PFSK-1 (cell line): ENCODE data around the gene OSBPL9.

Source experiments
- POLR2AphosphoS5 ChIP-seq: IDR thresholded peaks from 2 replicates; pipeline ENCODE4 v1.6.1; 2012; ENCODE audit warnings: low read depth, mild to moderate bottlenecking, control low read depth, low read length, moderate library complexity
- SIN3A ChIP-seq: IDR thresholded peaks from 2 replicates; pipeline ENCODE4 v1.6.1; 2012; ENCODE audit warnings: mild to moderate bottlenecking, low read length, moderate library complexity, borderline replicate concordance; ENCODE audit not compliant: insufficient read depth
- TAF1 ChIP-seq: IDR thresholded peaks from 2 replicates; pipeline ENCODE4 v1.6.1; 2012; ENCODE audit warnings: low read length, control low read depth, borderline replicate concordance; ENCODE audit not compliant: insufficient read depth
- TF ChIP-seq, protein P1 (sequence below), 2 experiments: IDR thresholded peaks; 2 replicates each; pipeline versions ENCODE4 v1.6.1 to v1.8.0; 2011 to 2012; ENCODE audit warnings: low read depth in 2 of 2, low read length in 2 of 2, control low read depth in 1 of 2, inconsistent platforms in 1 of 2, mild to moderate bottlenecking in 1 of 2, moderate library complexity in 1 of 2; ENCODE audit not compliant: insufficient read depth in 1 of 2

- TF ChIP-seq POLR2AphosphoS5 (no peak), SIN3A (no peak), TAF1 (no peak)
- TF ChIP-seq, protein P1, sequence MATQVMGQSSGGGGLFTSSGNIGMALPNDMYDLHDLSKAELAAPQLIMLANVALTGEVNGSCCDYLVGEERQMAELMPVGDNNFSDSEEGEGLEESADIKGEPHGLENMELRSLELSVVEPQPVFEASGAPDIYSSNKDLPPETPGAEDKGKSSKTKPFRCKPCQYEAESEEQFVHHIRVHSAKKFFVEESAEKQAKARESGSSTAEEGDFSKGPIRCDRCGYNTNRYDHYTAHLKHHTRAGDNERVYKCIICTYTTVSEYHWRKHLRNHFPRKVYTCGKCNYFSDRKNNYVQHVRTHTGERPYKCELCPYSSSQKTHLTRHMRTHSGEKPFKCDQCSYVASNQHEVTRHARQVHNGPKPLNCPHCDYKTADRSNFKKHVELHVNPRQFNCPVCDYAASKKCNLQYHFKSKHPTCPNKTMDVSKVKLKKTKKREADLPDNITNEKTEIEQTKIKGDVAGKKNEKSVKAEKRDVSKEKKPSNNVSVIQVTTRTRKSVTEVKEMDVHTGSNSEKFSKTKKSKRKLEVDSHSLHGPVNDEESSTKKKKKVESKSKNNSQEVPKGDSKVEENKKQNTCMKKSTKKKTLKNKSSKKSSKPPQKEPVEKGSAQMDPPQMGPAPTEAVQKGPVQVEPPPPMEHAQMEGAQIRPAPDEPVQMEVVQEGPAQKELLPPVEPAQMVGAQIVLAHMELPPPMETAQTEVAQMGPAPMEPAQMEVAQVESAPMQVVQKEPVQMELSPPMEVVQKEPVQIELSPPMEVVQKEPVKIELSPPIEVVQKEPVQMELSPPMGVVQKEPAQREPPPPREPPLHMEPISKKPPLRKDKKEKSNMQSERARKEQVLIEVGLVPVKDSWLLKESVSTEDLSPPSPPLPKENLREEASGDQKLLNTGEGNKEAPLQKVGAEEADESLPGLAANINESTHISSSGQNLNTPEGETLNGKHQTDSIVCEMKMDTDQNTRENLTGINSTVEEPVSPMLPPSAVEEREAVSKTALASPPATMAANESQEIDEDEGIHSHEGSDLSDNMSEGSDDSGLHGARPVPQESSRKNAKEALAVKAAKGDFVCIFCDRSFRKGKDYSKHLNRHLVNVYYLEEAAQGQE (IDR thresholded peaks at IDR 0.05; ENCODE audit: insufficient read depth in 1 of 2, low read depth in 2 of 2, low read length in 2 of 2) = no peak
Observed at GRCh38 chr1:51649593-51650091, 32.8 kb downstream of the OSBPL9 start.
